Measurements from ENCODE around the gene IZUMO1. TPM values are rescaled to one million over a fixed set of nuclear protein-coding genes. Genes with fewer than 3 reads are reported as not detected.
A peak's percentile ranks its signal among the peaks of the same experiment; 100 is the strongest.

IZUMO1 gene
- total and polyA plus RNA-seq, 9 of the 15 experiments (the other 6 are each of a cell fraction or from before 2014, with no cell fraction given): 0.14 to 2.1 (median 0.73) TPM

DNA sequence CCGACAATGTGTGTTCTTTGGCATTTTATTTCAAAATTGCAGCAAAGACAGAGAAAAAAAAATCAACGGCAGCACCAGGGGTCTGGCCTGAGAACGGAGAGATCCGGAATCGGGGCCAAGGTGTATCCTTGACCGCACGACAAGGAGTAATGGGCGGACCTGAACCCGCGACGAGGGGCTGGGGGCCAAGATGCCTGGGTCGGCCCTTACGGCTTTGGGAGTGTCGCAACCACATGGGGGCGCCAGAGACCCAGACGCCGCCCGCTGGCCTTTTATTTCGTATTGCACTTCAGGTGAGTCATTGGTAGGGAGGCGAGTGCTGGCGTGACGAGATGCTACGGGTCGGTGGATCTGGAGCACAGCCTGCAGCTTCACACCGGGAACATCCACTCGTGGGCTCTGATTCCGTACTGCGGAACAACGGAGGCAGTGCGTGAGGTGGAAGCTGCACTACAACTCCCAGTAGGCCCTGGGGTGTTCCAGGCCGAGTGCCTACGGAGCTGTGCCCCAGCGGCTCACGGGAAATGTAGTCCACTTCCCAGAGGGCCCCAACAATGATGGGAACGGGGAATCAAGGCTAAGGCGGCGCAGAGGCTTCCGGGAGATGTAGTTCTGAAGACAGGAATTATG is 48.5 kb upstream of the IZUMO1 start (continued):
- TF ChIP-seq, protein P1, sequence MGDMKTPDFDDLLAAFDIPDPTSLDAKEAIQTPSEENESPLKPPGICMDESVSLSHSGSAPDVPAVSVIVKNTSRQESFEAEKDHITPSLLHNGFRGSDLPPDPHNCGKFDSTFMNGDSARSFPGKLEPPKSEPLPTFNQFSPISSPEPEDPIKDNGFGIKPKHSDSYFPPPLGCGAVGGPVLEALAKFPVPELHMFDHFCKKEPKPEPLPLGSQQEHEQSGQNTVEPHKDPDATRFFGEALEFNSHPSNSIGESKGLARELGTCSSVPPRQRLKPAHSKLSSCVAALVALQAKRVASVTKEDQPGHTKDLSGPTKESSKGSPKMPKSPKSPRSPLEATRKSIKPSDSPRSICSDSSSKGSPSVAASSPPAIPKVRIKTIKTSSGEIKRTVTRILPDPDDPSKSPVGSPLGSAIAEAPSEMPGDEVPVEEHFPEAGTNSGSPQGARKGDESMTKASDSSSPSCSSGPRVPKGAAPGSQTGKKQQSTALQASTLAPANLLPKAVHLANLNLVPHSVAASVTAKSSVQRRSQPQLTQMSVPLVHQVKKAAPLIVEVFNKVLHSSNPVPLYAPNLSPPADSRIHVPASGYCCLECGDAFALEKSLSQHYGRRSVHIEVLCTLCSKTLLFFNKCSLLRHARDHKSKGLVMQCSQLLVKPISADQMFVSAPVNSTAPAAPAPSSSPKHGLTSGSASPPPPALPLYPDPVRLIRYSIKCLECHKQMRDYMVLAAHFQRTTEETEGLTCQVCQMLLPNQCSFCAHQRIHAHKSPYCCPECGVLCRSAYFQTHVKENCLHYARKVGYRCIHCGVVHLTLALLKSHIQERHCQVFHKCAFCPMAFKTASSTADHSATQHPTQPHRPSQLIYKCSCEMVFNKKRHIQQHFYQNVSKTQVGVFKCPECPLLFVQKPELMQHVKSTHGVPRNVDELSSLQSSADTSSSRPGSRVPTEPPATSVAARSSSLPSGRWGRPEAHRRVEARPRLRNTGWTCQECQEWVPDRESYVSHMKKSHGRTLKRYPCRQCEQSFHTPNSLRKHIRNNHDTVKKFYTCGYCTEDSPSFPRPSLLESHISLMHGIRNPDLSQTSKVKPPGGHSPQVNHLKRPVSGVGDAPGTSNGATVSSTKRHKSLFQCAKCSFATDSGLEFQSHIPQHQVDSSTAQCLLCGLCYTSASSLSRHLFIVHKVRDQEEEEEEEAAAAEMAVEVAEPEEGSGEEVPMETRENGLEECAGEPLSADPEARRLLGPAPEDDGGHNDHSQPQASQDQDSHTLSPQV (IDR thresholded peaks at IDR 0.05): peak; percentile 99
- TF ChIP-seq HSF4 (CRISPR knock-in tag; IDR thresholded peaks at IDR 0.05; ENCODE audit: borderline replicate concordance) (no peak), NCOA2 (IDR thresholded peaks at IDR 0.05; ENCODE audit: partially characterized antibody in 2 of 2) (no peak), SP2 (IDR thresholded peaks at IDR 0.05; ENCODE audit: extremely low read depth, low read depth, low read length, poor library complexity, severe bottlenecking) (no peak), TFAM (CRISPR knock-in tag; conservative IDR thresholded peaks at IDR 0.05) (no peak), PTBP1 (IDR thresholded peaks at IDR 0.05; ENCODE audit: low read depth, low read length) (no peak), DIDO1 (tag; IDR thresholded peaks at IDR 0.05; ENCODE audit: low read depth) (0 out of 2 replicates have a peak, but pooled peaks have one; percentile 12), PRMT5 (CRISPR knock-in tag; IDR thresholded peaks at IDR 0.05) (no peak), HOXB6 (CRISPR knock-in tag; IDR thresholded peaks at IDR 0.05; ENCODE audit: borderline replicate concordance) (no peak), ZFP36 (IDR thresholded peaks at IDR 0.05; ENCODE audit: low read depth, low read length, partially characterized antibody) (no peak), ZNF830 (CRISPR knock-in tag; IDR thresholded peaks at IDR 0.05) (no peak)
- TF ChIP-seq, protein P2, sequence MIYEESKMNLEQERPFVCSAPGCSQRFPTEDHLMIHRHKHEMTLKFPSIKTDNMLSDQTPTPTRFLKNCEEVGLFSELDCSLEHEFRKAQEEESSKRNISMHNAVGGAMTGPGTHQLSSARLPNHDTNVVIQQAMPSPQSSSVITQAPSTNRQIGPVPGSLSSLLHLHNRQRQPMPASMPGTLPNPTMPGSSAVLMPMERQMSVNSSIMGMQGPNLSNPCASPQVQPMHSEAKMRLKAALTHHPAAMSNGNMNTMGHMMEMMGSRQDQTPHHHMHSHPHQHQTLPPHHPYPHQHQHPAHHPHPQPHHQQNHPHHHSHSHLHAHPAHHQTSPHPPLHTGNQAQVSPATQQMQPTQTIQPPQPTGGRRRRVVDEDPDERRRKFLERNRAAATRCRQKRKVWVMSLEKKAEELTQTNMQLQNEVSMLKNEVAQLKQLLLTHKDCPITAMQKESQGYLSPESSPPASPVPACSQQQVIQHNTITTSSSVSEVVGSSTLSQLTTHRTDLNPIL (CRISPR knock-in tag; IDR thresholded peaks at IDR 0.05): no peak
- TF ChIP-seq, protein P3, sequence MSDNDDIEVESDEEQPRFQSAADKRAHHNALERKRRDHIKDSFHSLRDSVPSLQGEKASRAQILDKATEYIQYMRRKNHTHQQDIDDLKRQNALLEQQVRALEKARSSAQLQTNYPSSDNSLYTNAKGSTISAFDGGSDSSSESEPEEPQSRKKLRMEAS (CRISPR knock-in tag; IDR thresholded peaks at IDR 0.05): peak; percentile 79
- TF ChIP-seq, protein P4, sequence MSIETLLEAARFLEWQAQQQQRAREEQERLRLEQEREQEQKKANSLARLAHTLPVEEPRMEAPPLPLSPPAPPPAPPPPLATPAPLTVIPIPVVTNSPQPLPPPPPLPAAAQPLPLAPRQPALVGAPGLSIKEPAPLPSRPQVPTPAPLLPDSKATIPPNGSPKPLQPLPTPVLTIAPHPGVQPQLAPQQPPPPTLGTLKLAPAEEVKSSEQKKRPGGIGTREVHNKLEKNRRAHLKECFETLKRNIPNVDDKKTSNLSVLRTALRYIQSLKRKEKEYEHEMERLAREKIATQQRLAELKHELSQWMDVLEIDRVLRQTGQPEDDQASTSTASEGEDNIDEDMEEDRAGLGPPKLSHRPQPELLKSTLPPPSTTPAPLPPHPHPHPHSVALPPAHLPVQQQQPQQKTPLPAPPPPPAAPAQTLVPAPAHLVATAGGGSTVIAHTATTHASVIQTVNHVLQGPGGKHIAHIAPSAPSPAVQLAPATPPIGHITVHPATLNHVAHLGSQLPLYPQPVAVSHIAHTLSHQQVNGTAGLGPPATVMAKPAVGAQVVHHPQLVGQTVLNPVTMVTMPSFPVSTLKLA (conservative IDR thresholded peaks at IDR 0.05): peak; percentile 42 to 80; a peak in 3 of 4 replicates
- TF ChIP-seq, protein P5, sequence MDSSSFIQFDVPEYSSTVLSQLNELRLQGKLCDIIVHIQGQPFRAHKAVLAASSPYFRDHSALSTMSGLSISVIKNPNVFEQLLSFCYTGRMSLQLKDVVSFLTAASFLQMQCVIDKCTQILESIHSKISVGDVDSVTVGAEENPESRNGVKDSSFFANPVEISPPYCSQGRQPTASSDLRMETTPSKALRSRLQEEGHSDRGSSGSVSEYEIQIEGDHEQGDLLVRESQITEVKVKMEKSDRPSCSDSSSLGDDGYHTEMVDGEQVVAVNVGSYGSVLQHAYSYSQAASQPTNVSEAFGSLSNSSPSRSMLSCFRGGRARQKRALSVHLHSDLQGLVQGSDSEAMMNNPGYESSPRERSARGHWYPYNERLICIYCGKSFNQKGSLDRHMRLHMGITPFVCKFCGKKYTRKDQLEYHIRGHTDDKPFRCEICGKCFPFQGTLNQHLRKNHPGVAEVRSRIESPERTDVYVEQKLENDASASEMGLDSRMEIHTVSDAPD (CRISPR knock-in tag; IDR thresholded peaks at IDR 0.05): no peak
- TF ChIP-seq, protein P6, sequence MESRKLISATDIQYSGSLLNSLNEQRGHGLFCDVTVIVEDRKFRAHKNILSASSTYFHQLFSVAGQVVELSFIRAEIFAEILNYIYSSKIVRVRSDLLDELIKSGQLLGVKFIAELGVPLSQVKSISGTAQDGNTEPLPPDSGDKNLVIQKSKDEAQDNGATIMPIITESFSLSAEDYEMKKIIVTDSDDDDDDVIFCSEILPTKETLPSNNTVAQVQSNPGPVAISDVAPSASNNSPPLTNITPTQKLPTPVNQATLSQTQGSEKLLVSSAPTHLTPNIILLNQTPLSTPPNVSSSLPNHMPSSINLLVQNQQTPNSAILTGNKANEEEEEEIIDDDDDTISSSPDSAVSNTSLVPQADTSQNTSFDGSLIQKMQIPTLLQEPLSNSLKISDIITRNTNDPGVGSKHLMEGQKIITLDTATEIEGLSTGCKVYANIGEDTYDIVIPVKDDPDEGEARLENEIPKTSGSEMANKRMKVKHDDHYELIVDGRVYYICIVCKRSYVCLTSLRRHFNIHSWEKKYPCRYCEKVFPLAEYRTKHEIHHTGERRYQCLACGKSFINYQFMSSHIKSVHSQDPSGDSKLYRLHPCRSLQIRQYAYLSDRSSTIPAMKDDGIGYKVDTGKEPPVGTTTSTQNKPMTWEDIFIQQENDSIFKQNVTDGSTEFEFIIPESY (CRISPR knock-in tag; IDR thresholded peaks at IDR 0.05): peak; percentile 76
